DMS153 treated with DMSO at 0.1 percent for 48 hours (cell line): ENCODE measurements around the gene SEMA5B.

ENCODE experiments used
- DNase-seq: peaks from one replicate; lab custom pipeline; 2025; ENCODE audit not compliant: unreplicated experiment; lab: John Stamatoyannopoulos, UW

The SEMA5B gene

DNA sequence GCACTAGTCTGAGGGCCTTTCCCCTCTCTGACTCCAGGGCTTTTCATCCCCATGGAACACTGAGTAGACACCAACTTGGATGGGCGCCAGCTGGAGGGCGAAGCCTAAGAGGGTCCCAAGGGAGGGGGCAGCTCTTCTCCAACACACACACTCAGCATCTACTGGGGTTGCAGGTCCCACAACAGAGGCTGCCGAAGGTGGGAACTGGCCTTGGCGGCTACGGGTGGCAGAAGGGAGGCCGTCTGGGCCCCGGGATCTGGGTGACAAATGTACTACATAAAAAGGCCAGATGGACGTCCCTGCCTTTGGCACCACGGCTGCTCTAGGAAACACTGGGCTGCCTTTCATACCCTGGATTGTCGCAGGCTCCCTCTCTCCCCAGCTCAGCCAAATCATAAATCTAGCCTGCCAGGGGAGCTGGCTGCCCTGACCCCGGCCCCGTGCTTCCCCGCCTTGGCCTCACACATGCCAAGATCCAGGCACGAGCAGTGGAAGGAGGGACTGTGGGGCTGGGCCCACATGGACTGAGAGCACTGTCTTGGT, 31.5 kb downstream of the SEMA5B start:
- DNase-seq: no peak

- no peak for DNase-seq
Observed at GRCh38 chr3:122994954-122995353, 32.6 kb downstream of the SEMA5B start.

GRCh38 chr3:122993124-122993978, 34.2 kb downstream of the SEMA5B start:
- no peak for DNase-seq

DNA sequence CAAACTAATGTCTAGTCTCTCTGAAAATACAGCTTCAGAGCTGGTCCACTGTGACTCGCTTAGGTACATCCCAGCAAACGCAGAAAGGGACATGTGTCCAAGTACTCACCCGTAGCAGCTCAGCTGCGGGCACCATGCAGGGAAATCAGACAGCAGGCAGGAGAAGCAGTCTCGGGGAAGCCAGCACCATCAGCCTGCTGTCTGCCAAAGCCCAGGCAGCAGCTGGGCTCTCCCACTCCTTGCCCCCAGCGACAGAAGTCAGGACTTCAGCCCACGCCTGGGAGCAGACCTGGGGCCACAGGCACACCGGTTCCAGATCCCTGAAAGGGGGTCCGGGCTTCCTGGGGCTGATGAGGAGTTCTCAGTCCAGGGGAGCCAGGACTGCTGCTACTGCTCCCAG, 34.9 kb downstream of the SEMA5B start:
- DNase-seq: no peak

GRCh38 chr3:122992133-122992532, 35.4 kb downstream of the SEMA5B start:
- DNase-seq: no peak

- no peak for DNase-seq
Observed at GRCh38 chr3:122991236-122991985, 36.2 kb downstream of the SEMA5B start.

DNA sequence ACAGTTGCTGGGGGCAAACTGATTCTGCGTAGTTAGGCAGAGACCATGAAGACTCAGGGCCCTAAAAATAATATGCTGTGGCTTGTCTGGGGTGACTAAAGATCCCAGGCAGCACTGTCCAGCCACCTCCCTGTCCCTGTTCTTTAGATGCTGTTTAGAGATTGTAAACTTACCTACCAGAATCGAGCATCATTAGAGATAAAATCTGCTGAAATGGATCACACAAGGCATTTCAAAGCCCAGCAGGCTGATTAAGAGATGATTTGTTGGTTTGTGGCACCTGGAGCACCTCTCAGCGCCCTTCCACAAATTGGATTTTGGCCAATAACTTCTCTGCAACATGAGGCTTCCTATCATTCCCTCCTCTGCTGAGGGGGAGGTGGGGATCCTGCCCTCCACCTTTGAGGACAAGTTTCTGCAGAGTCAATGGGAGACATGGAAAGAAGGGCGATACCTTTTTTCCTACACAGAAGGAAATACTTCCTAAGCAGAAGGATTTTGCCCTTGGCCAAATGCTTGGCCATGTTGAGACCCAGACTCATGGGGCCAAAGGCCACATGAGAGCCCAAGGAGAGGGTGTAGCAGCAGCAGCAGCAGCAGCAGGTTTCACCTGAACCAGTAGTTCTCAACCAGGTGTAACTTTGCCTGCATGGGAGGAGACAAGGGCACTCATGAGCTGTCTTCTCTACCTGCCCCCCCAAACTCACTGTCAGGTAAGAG, 37.5 kb downstream of the SEMA5B start:
- DNase-seq: peak; percentile 8

GRCh38 chr3:122988508-122988907, 39.1 kb downstream of the SEMA5B start:
- no peak for DNase-seq

GRCh38 chr3:122987736-122988319, 39.7 kb downstream of the SEMA5B start:
- no peak for DNase-seq

GRCh38 chr3:122987231-122987630, 40.3 kb downstream of the SEMA5B start:
- no peak for DNase-seq

DNA sequence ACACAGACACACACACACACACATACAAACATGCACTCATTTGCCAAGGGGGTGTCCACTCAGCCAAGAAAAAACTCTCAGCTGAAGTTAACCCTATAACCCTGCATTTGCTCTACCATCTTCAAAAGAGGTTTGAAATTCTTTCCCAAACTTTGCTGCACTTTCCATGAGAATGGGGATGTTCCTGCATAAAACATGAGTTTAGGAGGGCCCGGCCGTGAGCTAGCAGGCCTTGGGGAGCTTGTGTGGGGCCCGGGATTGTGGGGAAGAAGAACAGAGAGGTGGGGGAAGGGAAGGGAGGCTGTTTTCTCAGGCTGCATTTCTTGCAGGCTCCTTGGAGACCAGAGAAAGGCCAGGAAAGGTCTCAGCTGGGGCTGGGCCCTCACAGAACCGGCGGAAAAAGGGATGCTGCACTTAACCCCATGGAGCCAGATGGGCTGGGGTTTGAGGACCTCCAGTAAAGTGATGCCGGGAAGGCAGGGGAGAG, 40.8 kb downstream of the SEMA5B start:
- DNase-seq: no peak

- DNase-seq: no peak
Observed at GRCh38 chr3:122985539-122985938, 42.0 kb downstream of the SEMA5B start.

GRCh38 chr3:122984650-122985049, 42.9 kb downstream of the SEMA5B start:
- no peak for DNase-seq

DNA sequence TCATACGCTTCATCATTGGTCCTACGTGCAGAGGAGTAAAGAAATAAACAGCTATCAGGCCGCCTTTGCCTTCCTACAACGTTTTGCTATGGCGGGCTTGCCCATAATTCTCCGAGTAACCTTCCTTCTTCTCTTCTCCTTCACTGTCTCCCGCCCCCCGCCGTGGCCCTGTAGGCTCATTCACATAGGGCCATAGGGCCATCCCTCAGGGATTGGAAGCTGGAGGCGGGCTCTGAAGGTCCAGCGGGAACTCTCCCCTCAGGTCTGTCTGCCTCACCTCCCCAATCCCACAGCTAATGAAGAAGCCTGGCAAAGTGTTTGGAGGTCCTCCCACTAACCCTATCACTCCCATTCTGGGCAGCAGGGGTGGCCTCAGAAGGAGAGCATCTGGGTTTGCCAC, 43.6 kb downstream of the SEMA5B start:
- DNase-seq: no peak

DNA sequence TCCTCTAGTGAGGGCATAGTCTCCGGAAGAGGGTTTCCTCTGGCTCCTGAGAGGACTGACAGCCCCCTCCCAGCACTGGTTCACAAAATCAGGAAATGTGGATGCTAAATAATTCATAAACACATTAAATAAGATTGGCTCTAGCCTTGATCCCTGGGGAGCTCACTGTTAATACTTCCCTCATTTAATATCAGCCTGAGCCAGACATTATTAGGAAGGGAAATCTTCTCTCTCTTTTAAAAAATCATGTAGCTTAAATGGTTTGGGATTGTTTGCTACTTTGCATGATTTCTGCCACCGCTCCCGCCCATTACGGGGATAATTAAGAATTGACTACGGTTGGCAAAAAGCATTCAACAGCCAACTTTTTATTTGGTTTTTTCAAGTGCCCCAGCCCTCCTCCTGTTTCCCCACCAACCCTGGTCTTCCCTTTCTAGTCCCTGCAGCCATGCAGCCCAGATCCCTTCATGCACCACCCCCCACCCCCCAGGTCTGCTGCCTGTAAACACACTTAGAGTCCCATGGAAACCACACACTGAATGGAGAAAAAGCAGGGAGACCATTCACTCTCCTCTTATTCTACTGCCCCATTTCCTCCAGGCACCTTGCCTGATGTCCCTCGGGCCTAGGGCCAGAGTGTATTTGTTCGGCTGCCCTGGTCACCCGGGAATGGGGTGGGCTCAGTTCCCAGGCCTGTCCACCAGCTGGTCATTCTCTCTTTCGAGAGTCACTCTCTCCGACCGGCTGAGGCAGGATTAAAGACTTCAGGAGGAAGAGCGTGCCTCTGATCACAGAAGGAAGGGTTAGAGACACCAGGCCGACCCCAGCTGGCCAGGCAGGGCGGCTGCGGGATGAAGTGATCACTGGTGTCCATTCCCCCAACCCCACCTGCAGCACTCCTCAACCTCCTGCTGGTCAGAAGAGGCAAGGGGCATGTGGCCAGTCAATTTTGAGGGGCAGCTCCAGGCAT, 45.1 kb downstream of the SEMA5B start:
- peak; percentile 32 for DNase-seq

DNA sequence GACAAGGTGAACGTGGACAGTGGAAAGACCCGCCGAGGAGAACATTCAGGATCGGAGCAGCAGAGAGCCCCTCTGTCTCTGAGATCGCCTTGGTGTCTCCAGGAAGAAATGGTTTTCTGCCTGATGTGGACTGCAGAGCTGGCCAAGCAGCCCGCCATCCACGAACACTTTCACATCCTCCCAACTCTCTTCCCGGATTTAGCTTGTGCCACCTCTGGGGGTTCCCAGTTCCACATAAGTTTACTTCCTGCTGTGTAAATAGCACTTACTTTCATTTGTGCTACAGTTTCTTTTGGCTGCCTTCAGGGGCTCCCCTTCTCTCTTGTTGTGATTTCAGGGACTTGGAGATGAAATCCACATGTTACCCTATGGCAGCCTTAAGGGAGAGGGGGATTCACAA, 48.4 kb downstream of the SEMA5B start:
- DNase-seq: no peak

- DNase-seq: no peak
Observed at GRCh38 chr3:122978569-122978968, 49.0 kb downstream of the SEMA5B start.

DNA sequence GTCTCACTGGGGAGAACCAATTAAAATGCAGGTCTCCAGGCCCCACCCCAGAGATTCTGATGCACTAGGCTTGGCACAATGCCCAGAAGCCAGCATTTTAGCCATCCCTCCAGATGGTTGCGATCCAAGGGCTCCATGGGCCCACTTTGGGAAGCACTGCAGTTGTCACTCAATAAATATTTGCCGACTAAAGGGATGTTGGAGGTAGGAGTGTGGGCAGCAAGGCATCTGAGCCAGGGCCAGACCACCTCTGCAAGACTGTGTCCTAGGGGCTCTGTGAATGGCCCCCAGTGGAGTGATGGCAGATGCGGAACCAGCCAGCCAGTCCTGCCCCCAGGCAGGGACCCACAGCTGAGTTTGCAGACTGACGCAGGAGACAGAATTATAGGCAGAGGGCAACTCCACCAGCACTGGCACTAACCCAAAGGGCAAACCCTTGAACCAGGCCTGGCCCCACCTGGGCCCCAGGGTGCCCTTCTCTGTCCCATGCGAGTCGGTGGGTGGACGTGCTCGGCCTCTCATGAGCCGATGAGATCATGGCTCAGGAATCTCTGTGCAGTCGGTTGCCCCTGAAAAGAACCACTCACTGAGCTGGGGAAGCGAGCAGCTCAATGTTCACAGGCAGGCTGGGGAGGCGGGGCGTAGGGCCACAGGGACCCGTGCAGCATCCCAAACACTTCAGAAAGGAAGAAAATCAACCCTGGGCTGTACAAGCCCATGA, 49.7 kb downstream of the SEMA5B start:
- peak; percentile 17 for DNase-seq

- no peak for DNase-seq
Observed at GRCh38 chr3:122975924-122976293, 51.7 kb downstream of the SEMA5B start.
